ELF-1 (cell line): ENCODE results near the gene BDKRB1.
"Not testable (repeated sequence)": the region's sequence is repeated elsewhere in the genome, so short reads cannot be mapped to it uniquely, and the experiment has no call there.

ENCODE experiments used
- DNase-seq: peaks from one replicate; pipeline ENCODE4 v3.0.0-alpha.2; 2016; ENCODE audit warnings: low read depth, low spot score

BDKRB1 gene

DNA sequence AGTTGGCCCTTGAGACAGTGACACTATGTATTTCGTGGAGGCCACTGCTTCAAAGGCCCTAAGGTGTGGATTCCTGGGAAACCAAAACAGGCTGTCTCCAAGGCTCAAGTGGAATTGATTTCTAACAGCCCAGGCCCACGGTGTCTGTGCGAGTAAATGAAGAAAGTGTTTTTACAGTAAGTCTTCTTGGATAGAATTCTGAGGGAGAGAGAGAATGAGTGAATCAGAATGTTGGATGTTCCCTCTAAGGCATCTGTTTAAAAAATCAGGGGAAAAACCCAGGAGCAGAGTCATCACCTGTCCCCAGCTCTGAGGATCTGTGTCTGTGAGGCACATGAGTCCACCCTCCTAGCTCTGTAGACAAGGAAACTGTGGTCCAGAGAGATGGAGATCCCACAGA is 22.3 kb upstream of the BDKRB1 start:
- DNase-seq, result no peak

DNA sequence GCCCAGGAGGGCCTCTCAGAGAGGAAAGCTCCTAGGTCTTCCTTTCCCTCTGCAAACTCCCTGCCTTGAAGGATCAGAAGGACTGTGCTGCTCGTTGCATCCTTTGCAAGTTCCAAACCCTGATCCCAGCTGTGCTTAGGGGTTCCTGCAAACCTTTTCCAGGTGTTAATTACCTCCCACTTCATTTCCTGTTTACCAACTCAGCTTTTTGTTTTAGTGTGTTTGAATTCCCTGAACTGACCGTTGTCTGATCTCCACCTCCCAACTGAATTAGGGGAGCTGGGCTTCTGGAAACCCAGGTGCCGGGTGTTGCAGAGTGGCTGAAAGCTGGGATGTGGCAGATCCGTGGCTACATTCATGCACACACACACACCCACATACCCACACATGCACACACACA is 20.6 kb upstream of the BDKRB1 start:
- DNase-seq, result no peak

DNA sequence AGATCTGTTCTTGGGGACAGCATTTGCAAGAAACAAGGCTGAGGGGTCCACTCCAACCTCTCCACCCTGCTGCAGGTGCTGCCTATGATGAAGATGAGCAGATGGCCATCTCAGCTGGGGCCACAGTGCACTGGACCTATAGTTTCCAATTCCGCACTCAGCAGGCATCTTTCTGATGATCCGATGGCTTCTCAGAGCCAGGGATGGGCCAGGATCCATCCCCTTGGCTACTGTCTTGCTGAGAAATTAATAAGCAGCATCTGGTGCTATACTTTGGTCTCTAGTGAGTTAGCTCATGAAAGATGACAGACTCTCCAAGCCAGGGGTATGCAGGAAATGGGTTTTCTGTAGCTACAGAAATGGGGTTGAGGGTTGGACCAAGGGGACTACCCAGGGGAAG is 18.4 kb upstream of the BDKRB1 start:
- no peak for DNase-seq

DNA sequence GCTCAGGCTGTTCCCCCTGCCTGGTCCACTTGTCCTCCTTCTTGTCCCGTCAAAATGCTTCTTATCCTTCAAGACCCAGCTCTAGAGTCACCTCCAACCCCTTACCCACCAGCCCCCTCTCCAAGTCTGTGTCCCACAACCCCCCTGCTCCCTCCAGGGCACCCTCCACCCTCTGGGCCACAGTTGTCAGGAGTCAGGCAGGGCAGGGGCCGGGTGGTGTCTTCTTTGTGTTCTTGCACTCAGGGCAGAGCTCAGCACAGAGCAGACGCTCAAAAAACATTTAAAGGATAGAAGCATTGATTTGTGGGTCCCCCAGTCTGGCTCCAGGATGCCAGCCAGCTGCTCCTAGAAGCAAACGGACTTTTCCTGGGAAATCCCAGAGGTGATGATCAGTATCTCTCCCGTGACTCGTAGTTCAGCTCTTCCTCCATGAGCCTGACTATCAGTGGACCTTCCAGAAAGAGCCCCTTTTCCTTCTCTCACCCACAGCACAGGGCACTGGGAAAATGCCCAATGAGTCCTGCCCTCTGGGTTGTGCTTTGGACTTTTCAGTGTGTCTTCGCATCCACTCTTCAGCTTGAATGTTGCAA is 17.2 kb upstream of the BDKRB1 start:
- no peak for DNase-seq

DNA sequence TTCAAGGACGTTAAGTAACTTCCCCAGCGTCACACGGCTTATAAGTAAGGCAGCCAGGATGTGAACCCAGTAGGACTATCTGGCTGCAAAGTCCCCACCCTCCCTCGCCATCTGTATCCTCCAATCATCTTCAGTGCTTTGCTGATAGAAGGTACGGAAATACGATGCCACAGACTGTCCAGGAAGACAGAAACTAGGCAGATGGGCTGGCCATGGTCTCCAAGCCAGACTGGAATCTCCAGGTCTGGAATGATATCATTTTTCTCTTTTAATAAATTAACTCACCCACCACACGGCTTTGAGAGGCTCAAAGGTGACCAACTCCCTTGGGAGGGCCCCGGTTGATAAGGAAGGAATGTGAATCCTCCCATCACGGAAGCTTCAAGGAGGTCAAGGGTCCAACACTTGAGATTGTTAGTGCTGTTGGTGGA is 16.3 kb upstream of the BDKRB1 start:
- no peak for DNase-seq

DNA sequence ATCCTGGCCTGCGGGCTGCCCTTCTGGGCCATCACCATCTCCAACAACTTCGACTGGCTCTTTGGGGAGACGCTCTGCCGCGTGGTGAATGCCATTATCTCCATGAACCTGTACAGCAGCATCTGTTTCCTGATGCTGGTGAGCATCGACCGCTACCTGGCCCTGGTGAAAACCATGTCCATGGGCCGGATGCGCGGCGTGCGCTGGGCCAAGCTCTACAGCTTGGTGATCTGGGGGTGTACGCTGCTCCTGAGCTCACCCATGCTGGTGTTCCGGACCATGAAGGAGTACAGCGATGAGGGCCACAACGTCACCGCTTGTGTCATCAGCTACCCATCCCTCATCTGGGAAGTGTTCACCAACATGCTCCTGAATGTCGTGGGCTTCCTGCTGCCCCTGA is 15.4 kb upstream of the BDKRB1 start:
- no peak for DNase-seq

DNA sequence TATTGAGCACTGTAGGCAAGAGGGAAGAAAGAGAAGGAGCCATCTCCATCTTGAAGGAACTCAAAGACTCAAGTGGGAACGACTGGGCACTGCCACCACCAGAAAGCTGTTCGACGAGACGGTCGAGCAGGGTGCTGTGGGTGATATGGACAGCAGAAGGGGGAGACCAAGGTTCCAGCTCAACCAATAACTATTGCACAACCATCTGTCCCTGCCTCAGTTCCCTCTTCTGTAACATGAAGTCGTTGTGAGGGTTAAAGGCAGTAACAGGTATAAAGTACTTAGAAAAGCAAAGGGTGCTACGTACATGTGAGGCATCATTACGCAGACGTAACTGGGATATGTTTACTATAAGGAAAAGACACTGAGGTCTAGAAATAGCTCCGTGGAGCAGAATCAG is 13.9 kb upstream of the BDKRB1 start:
- DNase-seq, result no peak

DNA sequence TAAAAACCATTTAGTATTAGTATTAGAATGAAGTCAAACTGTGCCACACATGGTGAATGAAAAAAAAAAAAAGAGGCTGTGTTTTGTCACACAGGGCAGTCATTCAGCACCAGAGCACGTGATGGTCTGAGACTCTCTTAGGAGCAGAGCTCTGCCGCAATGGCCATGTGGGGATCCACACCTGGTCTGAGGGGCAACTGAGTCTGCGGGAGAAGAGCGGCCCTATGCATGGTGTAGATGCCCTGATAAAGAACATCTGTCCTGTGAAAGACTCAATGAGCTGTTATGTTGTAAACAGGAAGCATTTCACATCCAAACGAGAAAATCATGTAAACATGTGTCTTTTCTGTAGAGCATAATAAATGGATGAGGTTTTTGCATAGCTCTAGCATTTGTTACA is 12.2 kb upstream of the BDKRB1 start:
- no peak for DNase-seq

DNA sequence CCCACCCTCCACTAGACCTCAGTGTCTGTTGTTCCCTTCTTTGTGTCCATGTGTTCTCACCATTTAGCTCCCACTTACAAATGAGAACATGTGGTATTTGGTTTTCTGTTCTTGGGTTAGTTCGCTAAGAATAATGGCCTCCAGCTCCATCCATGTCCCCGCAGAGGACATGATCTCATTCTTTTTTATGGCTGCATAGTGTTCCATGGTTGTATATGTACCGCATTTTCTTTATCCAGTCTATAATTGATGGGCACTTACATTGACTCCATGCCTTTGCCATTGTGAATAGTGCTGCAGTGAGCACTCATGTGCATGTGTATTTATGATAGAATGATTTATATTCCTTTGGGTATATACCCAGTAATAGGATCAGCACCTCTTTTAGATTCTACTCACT is 10.9 kb upstream of the BDKRB1 start:
- DNase-seq, result not testable (repeated sequence)

DNA sequence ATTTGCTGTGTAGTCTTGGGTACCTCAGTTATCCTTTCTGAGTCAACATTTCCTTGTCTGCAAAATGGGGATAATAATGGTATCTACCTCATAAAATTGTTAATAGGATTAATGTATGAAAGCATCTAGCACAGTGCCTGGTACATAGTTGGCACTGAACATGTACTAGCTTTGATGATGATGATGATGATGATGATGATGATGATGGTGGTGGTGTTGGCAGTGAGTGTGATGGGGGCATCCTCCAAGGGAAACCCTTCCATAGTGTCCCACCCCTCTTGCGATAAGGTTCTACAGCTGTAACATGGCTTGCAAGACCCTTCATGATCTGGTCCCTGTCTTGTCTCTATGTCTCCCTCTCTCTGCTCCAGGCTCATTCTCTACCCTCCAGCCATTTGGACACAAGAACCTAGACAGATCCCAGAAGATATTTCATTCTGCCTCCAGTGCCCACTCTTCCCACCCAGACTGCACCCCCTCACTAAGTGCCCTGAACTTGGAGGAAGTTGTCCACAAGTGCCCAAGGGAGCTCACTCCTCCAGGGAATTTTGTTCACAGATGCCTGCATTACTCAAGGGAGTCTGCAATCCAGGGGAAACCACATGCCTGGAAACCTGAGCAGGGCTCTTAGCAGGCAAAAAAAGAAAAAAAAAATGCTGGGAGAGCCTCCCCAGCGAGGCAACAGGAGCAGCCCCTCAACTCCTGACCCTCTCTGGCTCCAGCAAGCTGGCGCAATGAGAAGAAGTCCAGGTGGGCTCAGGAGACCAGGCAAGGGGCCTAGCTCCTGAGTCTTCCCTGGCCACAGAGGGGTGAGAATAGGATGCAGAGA is 10.1 kb upstream of the BDKRB1 start:
- DNase-seq, result no peak

DNA sequence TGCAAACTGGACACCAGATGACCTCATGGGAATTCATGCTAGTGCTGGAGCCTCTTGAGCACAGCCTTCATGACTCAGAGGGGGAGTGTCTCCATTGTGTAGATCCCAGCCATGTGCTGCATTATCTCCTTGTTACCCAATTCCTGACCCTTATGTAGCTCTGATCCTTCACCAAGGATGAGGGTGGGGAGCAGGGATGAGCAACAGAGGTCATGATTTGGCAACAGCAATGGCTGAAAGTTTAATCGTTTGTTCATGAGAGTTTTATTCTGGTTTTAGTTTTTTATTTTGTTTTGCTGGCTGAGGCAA is 9.5 kb upstream of the BDKRB1 start:
- peak; percentile 61 for DNase-seq

DNA sequence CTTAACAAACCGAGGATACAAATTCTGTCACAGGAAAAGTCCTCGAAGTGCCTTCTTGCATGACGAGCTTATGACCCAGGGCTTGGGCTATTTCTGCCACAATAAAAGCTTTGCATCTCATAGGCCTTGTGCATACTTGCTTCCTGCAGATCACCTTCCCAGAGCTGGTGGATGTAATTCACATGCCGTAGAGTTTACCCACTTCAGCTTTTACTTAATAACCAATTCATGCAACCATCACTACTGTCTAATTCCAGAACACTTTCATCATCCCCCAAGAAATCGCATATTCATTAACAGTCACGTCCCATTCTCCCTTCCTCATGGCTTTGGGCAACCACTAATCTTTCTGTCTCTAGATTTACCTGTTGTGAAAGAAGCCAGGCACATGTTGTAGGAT is 9.0 kb upstream of the BDKRB1 start:
- DNase-seq, result no peak

DNA sequence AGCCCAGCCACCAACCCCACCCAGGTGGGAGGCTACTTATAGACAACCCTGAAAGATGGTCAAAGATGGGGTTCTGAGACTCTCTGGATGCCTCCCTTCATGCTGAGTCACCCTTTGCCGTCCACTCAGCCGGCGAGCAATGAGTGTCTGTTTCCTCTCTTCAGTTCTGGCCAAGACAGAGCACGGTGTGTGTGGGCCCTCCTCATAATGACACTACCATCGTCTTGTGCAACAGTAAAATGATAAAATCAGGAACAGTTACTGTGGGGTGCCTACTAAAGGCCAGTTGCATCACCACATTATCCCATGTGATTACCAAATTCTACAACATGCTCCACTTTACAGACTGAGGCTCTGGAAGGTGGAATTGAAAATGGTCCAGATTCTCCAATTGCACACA is 7.0 kb upstream of the BDKRB1 start:
- DNase-seq, result no peak

DNA sequence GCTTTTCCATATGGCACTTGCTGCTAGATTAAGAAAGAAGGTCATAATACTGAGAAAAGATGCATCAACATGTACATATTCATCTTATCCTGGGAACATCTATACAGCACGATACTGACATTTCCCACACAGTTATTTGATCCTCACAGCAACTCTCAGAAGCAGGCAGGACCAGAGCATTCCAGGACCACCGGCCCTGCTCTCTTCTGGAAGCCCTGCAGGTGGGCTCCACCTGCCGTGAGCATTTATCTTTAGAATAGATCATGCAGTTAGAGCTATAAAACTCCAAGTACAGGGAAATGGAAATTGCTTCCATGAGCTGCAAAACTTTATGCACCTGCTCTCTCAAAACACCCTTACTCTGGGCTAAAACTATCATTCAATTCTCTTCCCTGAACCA is 5.5 kb upstream of the BDKRB1 start:
- DNase-seq, result no peak

DNA sequence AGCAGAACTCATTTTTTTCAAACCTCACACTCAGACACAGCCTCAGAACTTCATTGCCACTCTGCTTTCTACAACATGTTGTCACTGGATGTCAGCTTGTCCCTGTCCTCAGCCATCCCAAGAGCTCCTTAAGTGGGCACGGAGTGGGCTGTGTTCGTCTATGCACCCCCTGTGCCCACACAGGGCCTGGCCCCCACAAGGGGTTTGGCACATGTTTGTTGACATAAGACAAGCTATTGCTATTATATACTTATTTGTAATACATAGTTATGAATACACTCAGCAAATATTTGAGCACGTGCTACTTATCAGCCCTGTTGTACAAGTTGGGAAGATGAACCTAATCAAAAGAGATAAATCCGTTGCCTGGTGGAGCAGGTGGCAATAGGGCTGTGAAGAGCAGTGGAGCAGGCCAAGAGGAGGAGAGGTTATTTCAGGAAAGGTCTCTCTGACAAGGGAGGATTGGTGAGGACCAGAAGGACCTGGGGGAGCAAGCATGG is 4.3 kb upstream of the BDKRB1 start:
- no peak for DNase-seq

DNA sequence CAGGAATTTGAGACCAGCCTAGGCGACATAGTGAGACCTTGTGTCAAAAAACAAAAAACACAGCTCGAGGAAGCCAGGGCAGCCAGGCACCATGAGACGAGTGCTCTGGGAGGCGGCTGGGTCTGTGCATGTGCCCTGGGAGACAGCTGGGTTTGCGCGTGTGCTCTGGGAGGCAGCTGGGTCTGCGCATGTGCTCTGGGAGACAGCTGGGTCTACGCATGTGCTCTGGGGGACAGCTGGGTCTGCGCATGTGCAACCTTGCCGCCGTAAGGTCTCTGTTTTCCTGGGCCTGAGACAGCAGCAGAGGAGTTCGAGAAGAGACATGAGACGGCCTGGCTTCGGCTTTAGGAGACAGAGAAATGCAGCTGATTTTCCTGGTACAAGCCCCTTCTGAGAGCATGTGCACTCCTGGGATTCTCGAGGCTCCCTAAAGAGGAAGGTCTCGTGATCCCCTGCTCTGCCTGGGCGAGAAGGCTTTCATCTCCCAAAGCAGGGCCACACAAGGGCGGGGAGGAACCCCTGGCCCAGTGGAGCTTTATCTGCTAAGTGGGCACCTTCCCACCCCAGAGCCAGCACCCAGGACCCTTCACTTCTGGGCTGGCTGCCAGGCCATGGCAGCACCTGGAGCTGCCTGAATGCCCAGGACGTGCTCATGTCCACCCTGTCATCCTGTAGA is 3.5 kb upstream of the BDKRB1 start:
- DNase-seq, result no peak

DNA sequence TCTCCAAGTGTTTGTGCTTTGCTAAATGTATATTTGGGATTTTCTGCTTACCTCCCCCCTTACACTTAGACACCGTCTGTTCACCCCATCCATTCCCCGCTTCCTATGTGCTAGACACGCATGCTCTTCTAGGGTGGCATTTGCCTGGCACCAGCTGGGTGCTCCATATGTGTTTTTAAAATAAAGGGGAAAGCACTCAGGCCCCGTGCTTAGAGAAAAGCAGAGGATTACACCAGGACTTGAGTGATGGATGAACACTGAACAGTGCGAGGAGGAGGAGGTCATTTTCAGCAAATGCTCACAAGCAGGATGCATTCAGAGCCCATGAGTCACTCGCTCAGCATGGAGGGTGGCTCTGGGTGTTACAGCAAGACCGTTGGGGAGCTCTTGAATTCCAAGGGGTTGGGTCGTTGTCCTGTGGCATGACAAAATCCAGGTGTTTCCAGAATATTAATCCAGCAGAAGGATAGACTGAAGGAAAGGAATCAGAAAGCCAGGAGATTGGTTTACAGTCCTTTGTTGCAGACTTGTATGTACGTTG is 2.9 kb upstream of the BDKRB1 start:
- DNase-seq, result peak; percentile 74

DNA sequence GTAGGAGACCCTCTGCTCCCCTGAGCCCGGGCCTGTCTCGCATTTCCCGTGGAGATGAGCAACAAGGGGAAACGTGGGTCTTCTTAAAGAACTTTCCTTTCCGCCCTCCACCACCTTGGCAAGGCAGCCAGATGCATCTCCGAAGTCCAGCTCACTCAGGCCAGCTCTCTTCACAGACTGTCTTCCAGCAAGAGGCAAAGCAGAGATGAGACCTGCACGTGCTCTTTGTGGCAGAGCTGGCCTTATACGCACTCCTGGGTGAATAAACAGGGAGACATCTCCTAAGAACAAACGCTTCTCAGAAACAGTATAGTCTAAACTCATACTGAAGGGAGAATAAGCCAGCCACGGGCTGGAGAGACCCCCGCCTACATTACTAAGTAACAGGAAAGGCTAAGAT is 1.3 kb upstream of the BDKRB1 start:
- no peak for DNase-seq

DNA sequence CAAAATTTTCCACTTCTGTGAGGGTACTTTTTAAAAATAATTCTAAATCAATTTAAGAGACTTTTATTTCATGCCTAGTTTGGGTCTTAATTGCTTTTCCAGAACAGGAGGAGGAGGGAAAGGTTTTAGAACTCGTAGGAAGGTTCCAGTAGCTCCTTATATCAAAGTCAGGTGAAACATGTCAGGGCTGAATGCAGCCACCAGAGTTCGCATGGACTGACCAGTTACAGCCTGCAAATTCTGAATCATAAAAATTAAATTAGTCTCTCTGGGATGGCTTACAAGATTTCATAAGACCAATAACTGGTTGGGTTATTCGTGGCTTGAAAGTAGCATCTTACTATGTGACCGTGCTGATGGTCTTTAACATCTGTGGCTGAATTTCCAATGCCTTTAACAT is 397 bp downstream of the BDKRB1 start:
- DNase-seq, result no peak

DNA sequence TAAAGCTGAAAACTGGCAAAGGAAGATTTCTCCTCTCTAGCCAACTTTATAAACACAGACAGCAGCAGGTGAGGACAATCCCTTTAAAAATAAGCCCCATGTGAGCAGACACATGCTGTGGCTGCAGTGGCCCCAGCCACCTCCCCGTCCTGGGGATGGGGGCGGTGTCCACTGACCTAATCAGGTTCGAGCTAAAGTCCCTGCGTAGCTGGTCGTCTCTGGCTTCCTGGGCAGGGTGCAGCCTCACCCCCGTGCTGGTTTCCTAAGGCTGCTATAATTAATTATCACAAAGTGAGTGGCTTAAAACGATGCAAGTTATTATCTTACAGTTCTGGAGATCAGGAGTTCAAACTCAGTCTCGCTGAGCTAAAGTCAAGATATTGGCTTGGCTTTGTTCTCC is 1.0 kb downstream of the BDKRB1 start:
- DNase-seq, result no peak

DNA sequence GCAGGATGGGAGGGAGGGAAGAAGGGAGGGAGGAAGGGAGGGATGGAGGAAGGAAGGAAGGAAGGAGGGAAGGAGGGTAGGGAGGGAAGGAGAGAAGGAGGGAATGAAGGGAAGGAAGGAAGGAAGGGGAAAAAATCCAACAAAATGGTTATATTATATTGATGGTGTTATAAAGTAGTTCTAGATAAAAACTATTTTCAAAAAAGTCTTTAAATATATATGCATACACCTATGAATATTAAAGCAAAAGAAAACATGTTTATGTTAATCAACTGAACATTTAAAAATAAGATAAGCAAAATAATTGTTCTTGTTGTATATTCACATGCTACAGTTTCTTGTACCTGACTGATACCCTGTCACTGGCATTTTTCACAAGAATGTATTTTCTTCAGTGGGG is 1.9 kb downstream of the BDKRB1 start:
- no peak for DNase-seq

DNA sequence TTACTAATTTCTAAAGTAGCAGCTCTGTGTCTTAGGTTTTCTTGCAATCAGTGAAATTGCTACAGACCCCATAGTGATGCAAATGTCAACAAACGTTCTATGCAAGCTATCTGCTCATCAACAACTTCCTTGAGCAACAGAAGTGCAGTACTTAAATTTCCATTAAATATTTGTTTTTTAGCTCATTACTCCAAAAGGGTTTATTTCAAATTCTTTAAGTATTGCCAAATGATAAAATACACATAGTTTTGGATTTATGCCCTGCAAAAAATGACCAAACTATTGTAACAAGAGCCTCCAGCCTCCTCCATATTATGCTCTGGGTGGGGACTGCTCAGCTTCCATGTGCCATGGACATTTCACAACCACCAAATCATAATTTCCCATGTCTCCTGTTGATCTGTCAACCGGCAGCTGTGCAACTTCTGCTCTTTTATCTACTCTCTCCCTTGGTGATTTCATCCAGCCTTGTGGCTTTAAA is 4.4 kb downstream of the BDKRB1 start:
- no peak for DNase-seq

DNA sequence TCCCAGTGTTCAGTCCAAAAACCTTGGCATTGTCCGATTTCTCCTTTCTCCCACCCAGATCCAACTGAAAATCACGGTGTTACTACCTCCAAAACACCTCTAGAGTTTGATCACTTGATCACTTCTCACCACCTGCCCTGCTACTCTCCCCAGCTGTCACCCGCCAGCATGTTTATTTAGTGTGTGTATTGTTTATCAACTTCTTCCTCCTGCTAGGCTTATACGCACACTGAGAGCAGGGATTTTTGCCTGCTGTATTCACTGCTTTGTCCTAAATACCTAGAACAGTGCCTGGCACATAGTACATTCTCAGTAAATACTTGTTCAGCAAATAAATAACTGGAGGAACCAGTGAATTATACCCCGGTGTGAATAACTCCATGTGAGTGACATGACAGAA is 5.0 kb downstream of the BDKRB1 start:
- no peak for DNase-seq
